ENCODE results near the gene GYPA.
"Not testable (repeated sequence)": the region's sequence is repeated elsewhere in the genome, so short reads cannot be mapped to it uniquely, and the experiment has no call there.

The GYPA gene

GRCh38 chr4:144141493-144141892, 975 bp upstream of the GYPA start:
- TF ChIP-seq, protein P1, sequence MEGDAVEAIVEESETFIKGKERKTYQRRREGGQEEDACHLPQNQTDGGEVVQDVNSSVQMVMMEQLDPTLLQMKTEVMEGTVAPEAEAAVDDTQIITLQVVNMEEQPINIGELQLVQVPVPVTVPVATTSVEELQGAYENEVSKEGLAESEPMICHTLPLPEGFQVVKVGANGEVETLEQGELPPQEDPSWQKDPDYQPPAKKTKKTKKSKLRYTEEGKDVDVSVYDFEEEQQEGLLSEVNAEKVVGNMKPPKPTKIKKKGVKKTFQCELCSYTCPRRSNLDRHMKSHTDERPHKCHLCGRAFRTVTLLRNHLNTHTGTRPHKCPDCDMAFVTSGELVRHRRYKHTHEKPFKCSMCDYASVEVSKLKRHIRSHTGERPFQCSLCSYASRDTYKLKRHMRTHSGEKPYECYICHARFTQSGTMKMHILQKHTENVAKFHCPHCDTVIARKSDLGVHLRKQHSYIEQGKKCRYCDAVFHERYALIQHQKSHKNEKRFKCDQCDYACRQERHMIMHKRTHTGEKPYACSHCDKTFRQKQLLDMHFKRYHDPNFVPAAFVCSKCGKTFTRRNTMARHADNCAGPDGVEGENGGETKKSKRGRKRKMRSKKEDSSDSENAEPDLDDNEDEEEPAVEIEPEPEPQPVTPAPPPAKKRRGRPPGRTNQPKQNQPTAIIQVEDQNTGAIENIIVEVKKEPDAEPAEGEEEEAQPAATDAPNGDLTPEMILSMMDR (IDR thresholded peaks at IDR 0.05; ENCODE audit: low read depth, low read length) = no peak
- H3K4me3 ChIP-seq (ENCODE audit: low read depth, low read length) = no peak overlapping the region

DNA sequence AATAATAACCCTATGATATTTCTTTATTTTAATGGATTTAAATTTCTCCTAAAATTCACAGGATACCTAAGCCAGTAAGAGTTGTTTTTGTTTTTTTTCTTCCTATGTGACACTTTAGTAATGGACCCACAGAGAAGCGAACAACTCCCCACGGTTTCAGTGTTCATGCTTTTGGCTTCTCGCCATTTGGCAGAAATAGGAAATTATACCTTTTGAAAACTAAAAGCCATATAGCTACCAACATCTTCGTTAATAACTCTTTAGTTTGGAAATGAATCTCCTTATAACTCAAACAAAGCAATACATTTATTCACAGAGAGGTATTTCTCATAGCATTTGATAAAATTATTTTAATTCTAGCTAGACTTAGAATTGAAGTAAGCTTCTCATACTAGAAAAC, 527 bp downstream of the GYPA start:
- not testable (repeated sequence) for H3K4me3 ChIP-seq (ENCODE audit: low read depth, low read length)

DNA sequence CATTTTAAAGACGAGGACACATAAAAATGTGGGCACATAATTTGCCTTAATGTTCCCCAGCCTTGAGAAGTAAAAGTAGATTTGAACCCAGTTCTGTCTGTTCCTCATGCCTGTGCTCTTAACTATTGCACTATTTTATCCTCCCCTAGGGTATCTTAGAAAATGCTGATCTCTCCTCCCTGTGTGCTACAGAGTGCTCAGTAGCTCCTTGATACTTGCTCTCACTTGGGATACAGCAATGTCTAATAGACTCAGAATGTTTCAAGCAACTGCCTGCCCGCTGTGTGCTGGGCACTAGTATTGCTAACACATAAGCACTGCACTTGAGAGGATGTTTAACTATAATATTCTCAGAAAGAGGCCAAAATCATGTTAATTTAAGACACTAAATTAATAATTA, 971 bp downstream of the GYPA start:
- H3K4me3 ChIP-seq (ENCODE audit: low read depth, low read length) = not testable (repeated sequence)

GRCh38 chr4:144138239-144138638, 2.3 kb downstream of the GYPA start:
- not testable (repeated sequence) for H3K4me3 ChIP-seq (ENCODE audit: low read depth, low read length)

DNA sequence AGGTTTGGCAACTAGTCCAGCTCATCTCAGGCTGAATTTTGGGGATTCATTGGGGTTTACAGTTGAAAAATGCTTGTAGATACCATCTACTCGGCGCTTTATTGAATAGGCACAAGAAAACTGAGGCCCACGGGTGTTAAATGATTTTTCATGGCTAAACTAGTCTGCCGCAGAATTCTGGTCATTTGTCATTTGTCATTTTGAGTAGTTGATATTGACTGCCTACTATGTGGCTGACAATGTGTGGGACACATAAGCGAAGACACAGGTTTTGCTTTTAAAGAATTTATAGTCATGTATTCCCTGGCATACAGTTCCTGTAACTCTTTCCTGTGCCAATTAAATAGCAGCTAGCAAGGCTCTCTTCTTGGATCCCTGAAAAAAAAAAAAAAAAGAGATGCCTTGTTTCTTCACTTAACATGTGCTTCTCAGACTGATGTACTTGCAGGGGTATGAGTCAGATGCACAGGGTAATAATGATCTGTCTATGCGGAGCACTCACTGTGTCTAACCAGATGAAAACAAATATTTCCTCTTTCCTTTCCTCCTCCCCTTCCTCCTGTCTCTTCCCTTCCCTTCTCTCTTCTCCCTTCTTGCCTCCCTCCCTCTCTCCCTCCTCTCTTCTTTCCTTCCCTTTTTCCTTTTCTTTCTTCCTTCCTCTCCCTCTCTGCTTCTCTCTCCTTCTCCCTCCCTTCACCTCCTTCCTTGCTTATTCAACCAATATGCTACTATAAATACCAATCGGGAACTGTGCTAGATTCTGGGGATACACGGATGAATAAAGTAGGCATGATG, 3.2 kb downstream of the GYPA start:
- not testable (repeated sequence) for H3K4me3 ChIP-seq (ENCODE audit: low read depth, low read length)

GRCh38 chr4:144136189-144136588, 4.3 kb downstream of the GYPA start:
- not testable (repeated sequence) for H3K4me3 ChIP-seq (ENCODE audit: low read depth, low read length)

GRCh38 chr4:144130167-144130566, 10.4 kb downstream of the GYPA start:
- not testable (repeated sequence) for H3K4me3 ChIP-seq (ENCODE audit: low read depth, low read length)

DNA sequence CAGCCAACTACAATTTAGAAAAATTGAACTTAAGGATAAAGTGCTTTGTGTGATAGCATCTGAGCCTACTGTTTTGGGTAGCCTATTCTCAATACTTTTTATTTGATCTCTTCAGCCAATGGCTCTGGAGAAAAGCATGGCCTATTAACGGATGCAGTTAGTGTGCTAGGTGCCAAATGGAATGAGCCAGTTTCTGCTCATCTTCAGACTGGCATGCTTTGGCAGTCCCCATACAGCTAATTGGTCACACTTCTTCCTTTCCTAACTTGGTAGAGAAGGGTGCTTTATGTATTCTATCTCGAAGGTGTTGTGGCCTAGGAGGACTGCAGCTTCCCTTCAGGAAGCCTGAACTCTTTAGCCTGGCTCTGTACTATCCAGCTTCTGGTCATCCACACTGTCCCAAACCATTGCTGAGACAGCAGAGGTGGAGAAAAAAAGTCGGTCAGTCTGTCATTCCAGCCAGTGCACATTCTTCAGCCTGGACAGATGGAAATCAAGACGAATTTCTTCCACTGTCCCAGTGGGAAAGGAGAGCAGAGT, 11.1 kb downstream of the GYPA start:
- H3K4me3 ChIP-seq (ENCODE audit: low read depth, low read length) = not testable (repeated sequence)

GRCh38 chr4:144128709-144129320, 11.7 kb downstream of the GYPA start:
- H3K4me3 ChIP-seq (ENCODE audit: low read depth, low read length) = not testable (repeated sequence)

- H3K4me3 ChIP-seq (ENCODE audit: low read depth, low read length) = not testable (repeated sequence)
Measured at GRCh38 chr4:144125109-144125508, 15.4 kb downstream of the GYPA start.

DNA sequence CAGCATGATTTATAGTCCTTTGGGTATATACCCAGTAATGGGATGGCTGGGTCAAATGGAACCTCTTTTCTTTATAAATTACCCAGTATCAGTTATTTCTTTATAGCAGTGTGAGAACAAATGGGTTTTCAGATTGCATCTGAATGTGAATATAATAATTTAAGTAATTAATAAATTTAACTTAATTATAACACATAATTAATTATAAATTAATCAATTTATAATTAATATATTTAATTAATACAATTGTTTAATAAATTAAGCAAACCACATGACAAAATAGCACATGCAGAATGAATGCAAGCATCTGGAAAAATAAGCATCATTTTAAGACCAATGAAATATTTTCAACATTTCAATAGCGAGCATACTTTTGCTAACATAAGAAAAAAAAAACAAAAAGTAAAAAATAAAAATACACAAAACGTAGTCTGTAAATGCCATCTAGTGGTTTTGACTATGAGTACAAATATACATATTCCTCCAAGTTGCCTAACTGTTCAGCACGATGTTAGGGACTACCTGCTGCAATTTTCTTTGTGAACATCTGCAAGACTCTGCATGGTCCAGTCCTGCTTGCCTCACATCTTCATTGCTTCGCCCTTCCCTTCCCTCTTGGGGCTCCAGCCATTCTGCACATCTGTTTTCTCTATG, 16.4 kb downstream of the GYPA start:
- H3K4me3 ChIP-seq (ENCODE audit: low read depth, low read length) = not testable (repeated sequence)

DNA sequence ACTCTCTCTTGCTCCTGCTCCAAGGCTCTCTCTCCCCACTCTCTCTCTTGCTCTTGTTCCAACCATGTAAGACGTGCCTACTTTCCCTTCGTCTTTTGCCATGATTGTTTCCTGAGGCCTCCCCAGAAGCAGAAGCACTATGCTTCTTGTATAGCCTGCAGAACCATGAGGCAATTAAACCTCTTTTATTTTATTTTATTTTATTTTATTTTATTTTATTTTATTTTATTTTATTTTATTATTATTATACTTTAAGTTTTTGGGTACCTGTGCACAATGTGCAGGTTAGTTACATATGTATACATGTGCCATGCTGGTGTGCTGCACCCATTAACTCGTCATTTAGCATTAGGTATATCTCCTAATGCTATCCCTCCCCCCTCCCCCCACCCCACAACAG, 17.2 kb downstream of the GYPA start:
- not testable (repeated sequence) for H3K4me3 ChIP-seq (ENCODE audit: low read depth, low read length)

- H3K4me3 ChIP-seq (ENCODE audit: low read depth, low read length) = not testable (repeated sequence)
Measured at GRCh38 chr4:144119752-144120151, 20.8 kb downstream of the GYPA start.

DNA sequence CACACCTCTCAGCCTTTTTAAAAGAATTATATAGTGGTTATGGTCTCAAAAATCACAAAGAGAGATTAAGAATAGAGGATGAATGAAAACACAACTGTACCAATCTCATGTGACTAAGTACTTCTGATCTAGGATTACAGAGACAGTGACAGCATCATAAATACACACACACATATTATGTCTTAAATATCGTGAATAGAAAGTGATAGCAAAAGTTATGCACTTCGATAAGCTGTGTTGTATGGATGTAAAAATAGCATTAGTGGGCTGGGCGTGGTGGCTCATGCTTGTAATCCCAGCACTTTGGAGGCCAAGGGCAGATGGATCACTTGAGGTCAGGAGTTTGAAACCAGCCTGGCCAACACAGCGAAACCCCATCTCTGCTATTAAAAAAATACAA, 25.0 kb downstream of the GYPA start:
- H3K4me3 ChIP-seq (ENCODE audit: low read depth, low read length) = no peak overlapping the region
- TF ChIP-seq, protein P1 (IDR thresholded peaks at IDR 0.05; ENCODE audit: low read depth, low read length) = no peak
